Measurements from ENCODE around the gene TRRAP. TPM values are rescaled to one million over a fixed set of nuclear protein-coding genes. Genes with fewer than 3 reads are reported as not detected.

The TRRAP gene
- total RNA-seq, 4 donors from 2014 or later, result 34.3 to 52.5 (median 39.5) TPM

DNA sequence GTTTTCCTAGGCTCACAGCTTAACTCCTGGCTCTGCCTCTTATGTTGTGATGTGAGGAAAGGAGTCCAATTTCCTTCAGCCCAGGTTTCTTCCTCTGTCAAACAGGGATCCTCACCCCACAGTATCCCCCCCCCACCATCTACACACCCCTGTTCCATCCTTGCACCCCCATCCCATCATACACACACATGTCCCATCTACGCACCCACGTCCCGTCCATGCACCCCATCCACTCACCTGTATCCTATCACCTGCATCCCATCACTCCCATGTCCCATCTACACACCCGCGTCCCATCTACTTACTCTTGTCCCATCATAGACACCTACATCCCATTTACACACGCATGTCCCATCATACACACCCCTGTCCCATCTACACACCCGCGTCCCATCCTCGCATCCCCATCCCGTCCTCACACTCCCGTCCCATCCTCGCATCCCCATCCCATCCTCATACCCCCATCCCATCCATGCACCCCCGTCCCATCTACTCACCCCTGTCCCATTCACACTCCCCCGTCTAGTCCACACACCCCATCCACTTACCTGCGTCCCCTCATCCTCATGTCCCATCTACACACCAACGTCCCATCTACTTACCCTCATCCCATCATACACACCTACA lies 117.3 kb downstream of the TRRAP start:
- Histone ChIP-seq H3K27me3 (no peaks in the 10 kb centered on the region), H3K4me1 (no peaks in the 10 kb centered on the region), H3K4me3 (no peak overlapping the region), H3K9me3 (no peaks in the 10 kb centered on the region), H3K27ac (no peak overlapping the region), H3K36me3 (peaks cover 4 to 94% (median 18%) of the 10 kb centered on the region in 3 donors)
- DNase-seq (ENCODE audit: low spot score in 2 of 2), result no peak
- TF ChIP-seq POLR2A (IDR thresholded peaks at IDR 0.05), result no peak
- TF ChIP-seq CTCF (IDR thresholded peaks at IDR 0.05), result no peak
- no peak for TF ChIP-seq EP300 (IDR thresholded peaks at IDR 0.05)
- WGBS, 2 donors, result 94 to 96% methylated on average over 16 of the region's 16 CpGs

DNA sequence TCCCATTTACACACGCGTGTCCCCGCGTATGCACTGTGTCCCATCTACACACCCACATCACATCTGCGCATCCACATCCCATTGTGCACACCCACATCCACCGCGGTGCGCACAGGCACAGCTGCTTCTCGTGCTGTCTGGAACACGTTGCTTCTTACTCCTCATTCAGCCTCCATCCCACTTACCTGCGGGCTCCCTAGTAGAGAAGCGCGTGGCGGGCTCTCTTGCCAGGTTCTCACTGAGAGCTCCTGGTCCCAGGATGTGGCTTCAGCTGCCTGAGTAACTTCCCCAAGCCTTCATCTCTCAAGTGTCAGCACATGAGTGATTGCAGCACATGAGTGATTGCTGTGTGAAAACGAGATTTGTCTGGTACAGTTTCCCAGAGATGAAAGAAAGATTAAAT lies 117.8 kb downstream of the TRRAP start:
- WGBS, 2 donors, result 92 to 94% methylated on average over 15 of the region's 15 CpGs
- Histone ChIP-seq H3K4me1 (no peaks in the 10 kb centered on the region), H3K27me3 (no peaks in the 10 kb centered on the region), H3K4me3 (no peak overlapping the region), H3K27ac (no peak overlapping the region), H3K9me3 (no peaks in the 10 kb centered on the region), H3K36me3 (peaks cover 4 to 94% (median 14%) of the 10 kb centered on the region in 3 donors)
- TF ChIP-seq EP300 (IDR thresholded peaks at IDR 0.05) (no peak), CTCF (IDR thresholded peaks at IDR 0.05) (no peak), POLR2A (IDR thresholded peaks at IDR 0.05) (no peak)
- no peak for DNase-seq (ENCODE audit: low spot score in 2 of 2)

DNA sequence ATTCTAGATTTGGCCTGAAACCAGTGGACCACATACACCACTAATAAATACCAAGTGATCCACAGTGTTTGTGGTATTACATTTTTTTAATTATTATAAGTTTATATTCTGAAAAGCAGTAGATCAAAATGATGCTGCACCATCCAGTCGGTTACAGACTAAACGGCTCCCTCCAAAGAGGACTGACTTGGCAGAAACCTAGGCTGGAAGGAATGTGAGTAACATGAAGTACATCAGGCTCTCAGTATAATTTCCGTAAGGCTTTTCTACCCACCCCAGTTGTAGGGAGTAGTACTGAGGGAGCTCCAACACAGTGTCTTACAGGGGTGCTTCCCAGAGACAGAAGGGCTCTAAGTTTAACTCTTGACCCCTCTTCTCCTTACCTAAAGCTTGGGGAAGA lies 119.5 kb downstream of the TRRAP start:
- DNase-seq (ENCODE audit: low spot score in 2 of 2), result no peak
- TF ChIP-seq EP300 (IDR thresholded peaks at IDR 0.05) (no peak), POLR2A (IDR thresholded peaks at IDR 0.05) (no peak), CTCF (IDR thresholded peaks at IDR 0.05) (no peak)
- H3K36me3 ChIP-seq, result peaks cover 4 to 94% (median 6%) of the 10 kb centered on the region in 3 donors

DNA sequence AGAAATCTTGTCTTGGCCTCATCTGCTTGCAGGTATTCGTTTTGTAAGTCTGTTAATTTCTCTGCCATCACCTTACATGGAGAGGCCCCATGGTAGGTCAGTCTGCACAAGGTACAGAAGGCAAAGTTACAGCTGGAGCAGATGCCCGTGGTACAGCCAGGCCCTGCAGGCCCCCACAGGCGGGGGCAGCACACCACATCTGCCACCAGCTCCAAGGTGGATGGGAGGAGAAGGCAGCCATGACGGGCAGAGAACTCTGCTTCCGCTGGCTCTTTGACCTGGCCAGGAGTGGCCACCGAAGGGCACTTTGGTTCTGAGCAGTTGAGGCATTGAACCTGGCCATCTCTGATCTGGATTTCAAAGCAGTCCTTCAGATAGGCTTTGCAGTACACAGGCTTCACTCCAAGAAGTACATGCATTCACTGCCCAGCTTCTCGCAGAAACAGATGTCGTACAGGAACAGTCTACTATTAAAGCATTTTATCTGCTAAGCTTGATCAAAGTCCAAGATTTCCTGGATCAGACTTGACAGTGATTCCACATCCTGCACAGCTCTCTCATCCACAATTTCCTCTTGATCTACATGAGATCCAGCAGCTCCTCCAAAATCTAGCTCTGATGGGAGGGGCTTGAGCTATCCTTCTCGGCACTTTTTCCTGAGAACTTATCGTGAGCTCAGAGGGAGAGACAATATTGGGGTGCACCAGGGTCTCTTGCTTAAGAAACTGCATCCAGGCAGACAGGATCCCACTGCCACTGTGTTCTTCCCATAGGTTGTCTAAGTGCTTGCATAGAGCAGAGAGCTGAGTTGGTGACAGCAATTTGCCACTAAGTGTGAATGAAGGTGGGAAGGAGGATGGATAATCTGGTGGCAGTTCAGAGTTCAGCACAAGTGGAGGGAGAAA lies 120.7 kb downstream of the TRRAP start:
- no peak overlapping the region for H3K27ac ChIP-seq
- DNase-seq (ENCODE audit: low spot score in 2 of 2), result no peak
- WGBS, 2 donors, result 79 to 83% methylated on average over 8 to 9 of the region's 10 CpGs
- no peak for TF ChIP-seq EP300 (IDR thresholded peaks at IDR 0.05)
- TF ChIP-seq CTCF (IDR thresholded peaks at IDR 0.05), result no peak
- no peak for TF ChIP-seq POLR2A (IDR thresholded peaks at IDR 0.05)
- H3K36me3 ChIP-seq, result peaks cover 0 to 94% (median 4%) of the 10 kb centered on the region in 3 donors
- no peaks in the 10 kb centered on the region for H3K9me3 ChIP-seq
- no peaks in the 10 kb centered on the region for H3K27me3 ChIP-seq
- no peaks in the 10 kb centered on the region for H3K4me1 ChIP-seq
- no peak overlapping the region for H3K4me3 ChIP-seq

More for the DNA sequence above, 119.5 kb downstream of the TRRAP start:
- Histone ChIP-seq H3K9me3 (no peaks in the 10 kb centered on the region), H3K4me1 (no peaks in the 10 kb centered on the region), H3K4me3 (no peak overlapping the region), H3K27me3 (no peaks in the 10 kb centered on the region), H3K27ac (no peak overlapping the region)
- 53 to 62% methylated on average over 3 of the region's 3 CpGs for WGBS, 2 donors
